Skin epidermis (tissue), 12 donors: ENCODE results near the gene HPGD.
"Not testable (repeated sequence)": the region's sequence is repeated elsewhere in the genome, so short reads cannot be mapped to it uniquely, and the experiment has no call there.

ENCODE experiments used
- H3K27ac ChIP-seq, 21 experiments: fragments of 200-600 bp; sonication (generic) in 11 of 21; one replicate each; pipeline ENCODE4 v1.5.0; 2020; ENCODE audit warnings: mild to moderate bottlenecking in 3 of 21, inconsistent platforms in 2 of 21, moderate library complexity in 2 of 21
- H3K4me3 ChIP-seq, 7 experiments: fragments of 200-600 bp; sonication (generic) in 2 of 7; one replicate each; pipeline ENCODE4 v1.5.0; 2020; ENCODE audit warnings: inconsistent platforms in 2 of 7, mild to moderate bottlenecking in 2 of 7, moderate library complexity in 1 of 7

Gene HPGD

GRCh38 chr4:174488368-174488767, 33.9 kb downstream of the HPGD start:
- not testable (repeated sequence) for H3K27ac ChIP-seq, H3K4me3 ChIP-seq

DNA sequence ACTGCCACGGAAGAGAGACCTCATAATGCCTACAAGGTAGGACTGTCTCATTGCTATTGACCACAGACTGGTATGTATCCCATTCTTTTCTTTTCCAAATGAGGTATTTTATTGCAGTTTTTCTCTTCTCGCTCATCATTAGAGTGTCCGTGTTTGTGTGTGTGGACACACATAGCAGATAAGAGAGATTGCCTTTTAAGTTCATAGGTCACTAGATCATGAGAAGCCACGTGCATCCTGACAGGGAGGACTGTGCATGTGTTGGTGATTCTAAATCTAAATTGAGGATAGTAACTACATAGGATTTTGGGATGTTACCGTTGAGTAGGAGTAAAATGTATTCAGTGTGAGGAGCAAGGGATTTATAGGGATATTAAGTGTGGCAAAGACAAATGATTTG, 37.3 kb downstream of the HPGD start:
- H3K4me3 ChIP-seq, result no peak overlapping the region
- no peak overlapping the region for H3K27ac ChIP-seq

DNA sequence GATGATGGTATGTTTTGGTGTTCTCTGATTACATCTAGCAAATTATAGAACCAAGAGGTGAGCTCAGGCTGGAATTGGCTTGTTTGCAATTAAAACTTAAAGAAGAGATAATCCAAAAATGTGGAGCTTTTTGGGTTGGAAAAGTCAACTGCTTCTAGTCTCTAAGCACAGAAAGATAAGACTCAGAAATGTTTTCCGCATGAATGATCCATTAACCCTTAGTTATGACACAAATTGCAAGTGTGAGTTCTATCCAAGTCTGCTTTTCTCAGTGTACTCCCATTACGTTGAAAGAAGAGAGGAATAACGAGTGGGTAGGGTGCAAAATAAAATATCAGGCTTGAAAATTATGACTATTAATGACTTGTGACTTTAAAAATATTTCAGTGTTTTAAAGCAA, 38.5 kb downstream of the HPGD start:
- Histone ChIP-seq H3K4me3 (no peak overlapping the region), H3K27ac (no peak overlapping the region)

DNA sequence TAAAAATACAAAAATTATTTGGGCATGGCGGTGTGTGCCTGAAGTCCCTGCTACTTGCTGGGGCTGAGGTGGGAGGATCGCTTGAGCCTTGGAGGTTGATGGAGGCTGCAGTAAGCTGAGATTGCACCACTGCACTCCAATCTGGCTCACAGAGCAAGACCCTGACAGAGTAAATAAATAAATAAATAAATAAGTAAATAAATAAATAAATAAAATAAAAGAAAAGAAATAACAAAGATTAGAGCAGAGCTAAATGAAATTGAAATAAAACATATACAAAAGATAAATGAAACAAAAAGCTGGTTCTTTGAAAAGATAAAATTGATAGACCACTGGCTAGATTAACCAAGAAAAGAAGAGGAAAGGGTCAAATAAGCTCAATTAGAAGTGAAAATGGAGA, 43.1 kb downstream of the HPGD start:
- Histone ChIP-seq H3K27ac (no peak overlapping the region), H3K4me3 (no peak overlapping the region)

- H3K4me3 ChIP-seq, result no peak overlapping the region
- H3K27ac ChIP-seq, result no peak overlapping the region
Measured at GRCh38 chr4:174475528-174475927, 46.8 kb downstream of the HPGD start.

GRCh38 chr4:174474457-174475075, 47.7 kb downstream of the HPGD start:
- H3K27ac ChIP-seq, result no peak overlapping the region
- no peak overlapping the region for H3K4me3 ChIP-seq

GRCh38 chr4:174467107-174467506, 55.2 kb downstream of the HPGD start:
- Histone ChIP-seq H3K27ac (no peak overlapping the region), H3K4me3 (no peak overlapping the region)

- Histone ChIP-seq H3K27ac (no peak overlapping the region), H3K4me3 (no peak overlapping the region)
Measured at GRCh38 chr4:174464949-174465348, 57.3 kb downstream of the HPGD start.

GRCh38 chr4:174461466-174462106, 60.7 kb downstream of the HPGD start:
- Histone ChIP-seq H3K27ac (no peak overlapping the region), H3K4me3 (no peak overlapping the region)

DNA sequence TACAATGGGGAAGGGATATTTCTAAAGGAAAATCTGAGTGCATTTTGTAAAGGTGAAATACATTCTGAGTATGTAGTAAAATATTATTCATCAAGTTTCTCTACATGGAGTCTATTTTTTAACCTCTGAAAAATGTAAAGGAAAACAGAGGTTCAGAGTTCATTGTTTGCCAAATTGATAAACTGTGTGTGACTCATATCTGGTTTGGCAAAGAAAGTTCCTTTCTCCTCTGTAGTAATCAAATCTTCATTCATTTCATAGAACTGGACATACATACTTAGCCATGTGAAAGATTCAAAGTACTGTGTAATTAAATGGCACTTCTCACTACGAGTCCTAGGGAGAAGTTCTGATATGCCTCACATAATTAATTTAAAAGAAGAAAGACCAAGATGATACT, 61.6 kb downstream of the HPGD start:
- Histone ChIP-seq H3K27ac (no peak overlapping the region), H3K4me3 (no peak overlapping the region)

DNA sequence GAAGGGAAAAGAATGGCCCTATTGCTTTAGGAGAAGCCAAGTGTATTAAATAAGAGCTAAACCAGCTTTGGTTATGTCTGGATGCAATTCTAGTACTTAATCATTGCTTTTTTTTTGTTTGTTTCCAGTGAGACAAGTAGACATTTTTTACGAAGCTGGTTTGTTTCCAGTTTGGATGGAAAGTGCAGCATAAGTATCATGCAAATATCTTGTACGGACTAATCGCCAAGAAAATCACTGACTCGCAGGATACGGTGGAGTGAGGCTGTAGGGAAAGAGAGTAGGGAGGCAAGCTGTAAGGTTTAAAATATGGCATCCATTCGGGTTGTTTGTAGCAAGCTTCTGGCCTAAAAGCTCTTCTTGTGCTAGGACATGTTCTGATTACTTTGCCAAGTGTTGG, 64.8 kb downstream of the HPGD start:
- Histone ChIP-seq H3K4me3 (no peak overlapping the region), H3K27ac (no peak overlapping the region)

- Histone ChIP-seq H3K27ac (no peak overlapping the region), H3K4me3 (no peak overlapping the region)
Measured at GRCh38 chr4:174454815-174455473, 67.3 kb downstream of the HPGD start.

DNA sequence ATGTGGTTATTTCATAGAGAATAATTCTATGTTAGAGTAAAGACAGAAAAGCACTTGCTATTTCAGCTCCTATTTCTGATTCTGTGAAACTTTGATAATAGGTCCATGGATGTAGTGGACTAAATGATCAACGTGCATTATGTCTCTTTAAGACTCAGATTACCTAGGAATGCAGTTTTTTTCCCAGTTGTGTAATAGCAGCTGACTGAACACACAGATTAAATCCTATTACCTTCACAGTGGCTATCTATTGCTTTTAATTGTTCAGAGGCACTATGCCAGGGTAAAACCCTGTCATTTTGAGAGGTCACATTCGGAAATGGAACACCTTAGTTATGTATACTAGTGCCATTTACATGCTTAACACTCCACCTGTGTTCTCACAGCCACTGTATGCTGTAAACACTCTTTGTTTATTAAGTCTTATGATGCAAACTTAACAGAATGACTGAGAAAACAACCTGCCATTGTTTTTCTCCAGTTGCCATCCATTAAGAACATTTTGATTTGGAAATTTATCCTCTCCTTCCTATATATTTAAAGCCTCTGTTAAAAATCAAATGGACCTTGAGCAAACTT, 70.5 kb downstream of the HPGD start:
- Histone ChIP-seq H3K4me3 (no peak overlapping the region), H3K27ac (no peak overlapping the region)

- peak overlapping the region in 3 of 21 experiments; percentile 3 to 45 (median 26) for H3K27ac ChIP-seq
- no peak overlapping the region for H3K4me3 ChIP-seq
Measured at GRCh38 chr4:174450786-174451125, 71.5 kb downstream of the HPGD start.

GRCh38 chr4:174449944-174450785, 72.1 kb downstream of the HPGD start:
- H3K27ac ChIP-seq, result peak overlapping the region in 4 of 21 experiments; percentile 3 to 45 (median 9)

DNA sequence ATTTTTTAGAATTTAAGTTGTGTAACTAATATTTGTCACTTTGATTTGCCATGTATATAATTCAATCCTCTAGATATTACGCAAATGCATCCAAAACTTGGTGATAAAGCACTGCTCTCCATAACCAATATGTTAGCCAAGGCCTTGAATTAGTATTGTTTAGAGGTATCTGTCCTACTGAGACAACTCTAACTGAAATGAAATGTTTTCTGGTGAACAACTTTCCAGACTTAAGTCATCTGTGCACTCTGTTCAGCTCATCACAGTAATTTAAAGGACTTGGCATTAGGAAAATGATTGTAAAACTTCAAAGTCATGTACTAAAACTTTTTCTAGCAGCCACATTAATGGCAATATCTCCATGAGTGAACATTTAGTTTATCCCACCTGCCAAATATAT, 73.1 kb downstream of the HPGD start:
- Histone ChIP-seq H3K27ac (peak overlapping the region in 1 of 21 experiments; percentile 14), H3K4me3 (no peak overlapping the region)

More at GRCh38 chr4:174449944-174450785, 72.1 kb downstream of the HPGD start:
- no peak overlapping the region for H3K4me3 ChIP-seq

GRCh38 chr4:174444390-174444789, 77.9 kb downstream of the HPGD start:
- H3K4me3 ChIP-seq, result no peak overlapping the region
- no peak overlapping the region for H3K27ac ChIP-seq
